ENCODE results near the gene SEMA3A. TPM values are rescaled to one million over a fixed set of nuclear protein-coding genes. Genes with fewer than 3 reads are reported as not detected.

The SEMA3A gene
- total and polyA plus RNA-seq, 2 experiments from 2014 or later = 24.5 to 48.4 TPM

GRCh38 chr7:84196084-84196503 lies 1.5 kb upstream of the SEMA3A start:
- Histone ChIP-seq H2AFZ (peak overlapping the region; percentile 91), H3K79me2 (ENCODE audit: insufficient read depth) (peaks cover 46% of the 10 kb centered on the region), H3K4me2 (ENCODE audit: unreplicated experiment) (peak overlapping the region; percentile 90), H4K20me1 (ENCODE audit: insufficient read depth) (no peaks in the 10 kb centered on the region), H3F3A (ENCODE audit: insufficient read depth) (peaks cover 24% of the 10 kb centered on the region; the same call in 1 of the 2 replicates), H3K4me1 (ENCODE audit: insufficient read depth) (peaks cover 34% of the 10 kb centered on the region), H3K27ac (peak overlapping the region; percentile 47), H3K9me2 (ENCODE audit: insufficient read depth) (no peaks in the 10 kb centered on the region), H3K36me3 (ENCODE audit: low read depth) (no peaks in the 10 kb centered on the region), H3K9ac (peak overlapping the region; percentile 81), H3K4me3 (peak overlapping the region; percentile 92), H3K9me3 (ENCODE audit: low read depth) (no peaks in the 10 kb centered on the region), H3K27me3 (replicated peaks; ENCODE audit: insufficient read depth) (no peaks in the 10 kb centered on the region)
- DNase-seq = peak; percentile 72
- TF ChIP-seq EZH2phosphoT487 (IDR thresholded peaks at IDR 0.05; ENCODE audit: insufficient read depth, low read depth) (no peak), EZH2 (IDR thresholded peaks at IDR 0.05; ENCODE audit: insufficient read depth, poor library complexity, severe bottlenecking) (no peak)
- in situ Hi-C loops (cut with MboI) = loop anchor here (10.0 kb wide), 1 partner anchor 829 kb away; no protein-coding TSS in a partner anchor
- 0 to 7% methylated on average over 3 to 4 of the region's 4 CpGs for WGBS, 2 experiments (ENCODE audit: low coverage in 1 of 2, low lambda C conversion rate in 2 of 2, missing lambda C conversion rate in 2 of 2)

GRCh38 chr7:84195295-84196060 lies 889 bp upstream of the SEMA3A start:
- Histone ChIP-seq H4K20me1 (ENCODE audit: insufficient read depth) (no peaks in the 10 kb centered on the region), H3K9me3 (ENCODE audit: low read depth) (no peaks in the 10 kb centered on the region), H3F3A (ENCODE audit: insufficient read depth) (peaks cover 25% of the 10 kb centered on the region; the same call in 1 of the 2 replicates), H3K4me3 (peak overlapping the region; percentile 92), H3K79me2 (ENCODE audit: insufficient read depth) (peaks cover 49% of the 10 kb centered on the region), H3K27ac (peak overlapping the region; percentile 47), H3K27me3 (replicated peaks; ENCODE audit: insufficient read depth) (no peaks in the 10 kb centered on the region), H3K4me1 (ENCODE audit: insufficient read depth) (peaks cover 38% of the 10 kb centered on the region), H2AFZ (peak overlapping the region; percentile 91), H3K9ac (peak overlapping the region; percentile 81), H3K36me3 (ENCODE audit: low read depth) (no peaks in the 10 kb centered on the region), H3K9me2 (ENCODE audit: insufficient read depth) (no peaks in the 10 kb centered on the region), H3K4me2 (ENCODE audit: unreplicated experiment) (peak overlapping the region; percentile 90)
- peak; percentile 28 for DNase-seq
- no peak for TF ChIP-seq EZH2 (IDR thresholded peaks at IDR 0.05; ENCODE audit: insufficient read depth, poor library complexity, severe bottlenecking)
- no peak for TF ChIP-seq EZH2phosphoT487 (IDR thresholded peaks at IDR 0.05; ENCODE audit: insufficient read depth, low read depth)
- 1 to 2% methylated on average over 6 of the region's 6 CpGs for WGBS, 2 experiments (ENCODE audit: low coverage in 1 of 2, low lambda C conversion rate in 2 of 2, missing lambda C conversion rate in 2 of 2)
- in situ Hi-C loops (cut with MboI) = loop anchor here (10.0 kb wide), 1 partner anchor 829 kb away; no protein-coding TSS in a partner anchor

- H3K9me3 ChIP-seq (ENCODE audit: low read depth) = no peaks in the 10 kb centered on the region
- TF ChIP-seq EZH2phosphoT487 (IDR thresholded peaks at IDR 0.05; ENCODE audit: insufficient read depth, low read depth) (no peak), EZH2 (IDR thresholded peaks at IDR 0.05; ENCODE audit: insufficient read depth, poor library complexity, severe bottlenecking) (no peak)
- peaks cover 66% of the 10 kb centered on the region for H3K79me2 ChIP-seq (ENCODE audit: insufficient read depth)
- peak overlapping the region; percentile 90 for H3K4me2 ChIP-seq (ENCODE audit: unreplicated experiment)
- in situ Hi-C loops (cut with MboI) = loop anchor here (10.0 kb wide), 1 partner anchor 831 kb away; no protein-coding TSS in a partner anchor
- no peaks in the 10 kb centered on the region for H3K27me3 ChIP-seq (replicated peaks; ENCODE audit: insufficient read depth)
- no peaks in the 10 kb centered on the region for H4K20me1 ChIP-seq (ENCODE audit: insufficient read depth)
- H3K36me3 ChIP-seq (ENCODE audit: low read depth) = no peaks in the 10 kb centered on the region
- H3K27ac ChIP-seq = no peak overlapping the region
- peaks cover 52% of the 10 kb centered on the region for H3K4me1 ChIP-seq (ENCODE audit: insufficient read depth)
- no peaks in the 10 kb centered on the region for H3K9me2 ChIP-seq (ENCODE audit: insufficient read depth)
- 2 to 5% methylated on average over 1 of the region's 1 CpG for WGBS, 2 experiments (ENCODE audit: low coverage in 1 of 2, low lambda C conversion rate in 2 of 2, missing lambda C conversion rate in 2 of 2)
- peaks cover 30% of the 10 kb centered on the region; the same call in 1 of the 2 replicates for H3F3A ChIP-seq (ENCODE audit: insufficient read depth)
- DNase-seq = no peak
- peak overlapping the region; percentile 91 for H2AFZ ChIP-seq
- peak overlapping the region; percentile 81 for H3K9ac ChIP-seq
- peak overlapping the region; percentile 92 for H3K4me3 ChIP-seq
These were observed 842 bp downstream of the SEMA3A start for GRCh38 chr7:84193747-84194146.

DNA sequence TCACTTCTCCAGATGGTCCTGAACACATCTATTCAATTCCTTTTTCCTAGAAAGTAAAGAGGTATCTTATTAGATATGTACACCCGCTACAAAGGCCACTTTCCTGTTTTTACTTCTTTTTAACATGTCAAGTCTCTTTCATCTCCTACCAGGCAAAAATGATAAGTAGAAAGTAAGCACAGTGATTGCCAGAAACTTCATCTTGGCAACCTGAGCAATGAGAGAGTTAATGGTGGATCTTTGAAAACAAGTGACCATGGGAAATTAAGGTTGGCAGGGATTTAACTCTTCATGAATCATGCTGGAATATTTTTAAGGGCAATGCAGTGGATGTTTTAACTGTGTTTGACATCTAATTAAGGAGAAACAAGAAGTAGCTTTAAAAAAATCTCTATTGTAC lies 2.7 kb downstream of the SEMA3A start:
- H3K9ac ChIP-seq = peak overlapping the region; percentile 81
- peaks cover 77% of the 10 kb centered on the region for H3K79me2 ChIP-seq (ENCODE audit: insufficient read depth)

More for the DNA sequence above, 2.7 kb downstream of the SEMA3A start:
- H3F3A ChIP-seq (ENCODE audit: insufficient read depth) = peaks cover 46% of the 10 kb centered on the region
- peak overlapping the region; percentile 90 for H3K4me2 ChIP-seq (ENCODE audit: unreplicated experiment)
- no peaks in the 10 kb centered on the region for H4K20me1 ChIP-seq (ENCODE audit: insufficient read depth)
- no peaks in the 10 kb centered on the region for H3K9me2 ChIP-seq (ENCODE audit: insufficient read depth)
- H3K36me3 ChIP-seq (ENCODE audit: low read depth) = no peaks in the 10 kb centered on the region
- 95 to 100% methylated on average over 1 of the region's 1 CpG for WGBS, 2 experiments (ENCODE audit: low coverage in 1 of 2, low lambda C conversion rate in 2 of 2, missing lambda C conversion rate in 2 of 2)
- peak overlapping the region; percentile 4 for H3K27ac ChIP-seq
- TF ChIP-seq EZH2phosphoT487 (IDR thresholded peaks at IDR 0.05; ENCODE audit: insufficient read depth, low read depth) (no peak), EZH2 (IDR thresholded peaks at IDR 0.05; ENCODE audit: insufficient read depth, poor library complexity, severe bottlenecking) (no peak)
- H3K4me3 ChIP-seq = peak overlapping the region; percentile 92
- H3K9me3 ChIP-seq (ENCODE audit: low read depth) = no peaks in the 10 kb centered on the region
- H3K4me1 ChIP-seq (ENCODE audit: insufficient read depth) = peaks cover 71% of the 10 kb centered on the region
- in situ Hi-C loops (cut with MboI) = loop anchor here (10.0 kb wide), 1 partner anchor 833 kb away; no protein-coding TSS in a partner anchor
- no peaks in the 10 kb centered on the region for H3K27me3 ChIP-seq (replicated peaks; ENCODE audit: insufficient read depth)
- peak; percentile 29 for DNase-seq
- peak overlapping the region; percentile 51 for H2AFZ ChIP-seq

Data from GM23248 (cell line).